ENCODE data around the gene HMMR. TPM values are rescaled to one million over a fixed set of nuclear protein-coding genes. Genes with fewer than 3 reads are reported as not detected.

Gene HMMR
- total and polyA plus RNA-seq, 2 of the 4 experiments (the other 2 are of a cell fraction) = 13.0 to 24.6 TPM

GRCh38 chr5:163505368-163506094 lies 45.1 kb downstream of the HMMR start, which contains the start of gene MAT2B:
Gene MAT2B, plus strand, starts transcription at chr5:163505619. Its CDS starts 68 bp downstream, at chr5:163505687.
- Histone ChIP-seq H2AK5ac (ENCODE audit: low read depth, low read length) (peak within 1 kb of the TSS; percentile 36; the same call in 1 of the 2 replicates), H2BK20ac (ENCODE audit: low read depth, low read length) (peak within 1 kb of the TSS; percentile 14; the same call in 1 of the 2 replicates), H2AK9ac (replicated peaks; ENCODE audit: low read depth, low read length, poor library complexity) (peak within 1 kb of the TSS; percentile 90), H3K9ac (ENCODE audit: low read depth, low read length) (peak within 1 kb of the TSS; percentile 91), H2BK5ac (ENCODE audit: low read depth, low read length, poor library complexity, severe bottlenecking) (peak within 1 kb of the TSS; percentile 88), H3K4me2 (ENCODE audit: low read depth, low read length) (peak within 1 kb of the TSS; percentile 95), H4K5ac (ENCODE audit: low read depth, low read length) (peak within 1 kb of the TSS; percentile 83), H3K4me1 (ENCODE audit: control insufficient read depth, insufficient read depth, low read length) (peaks cover 2% of the 10 kb centered on the region), H3K36me3 (ENCODE audit: control insufficient read depth, insufficient read depth, low read length) (no peaks in the 10 kb centered on the region), H2AFZ (replicated peaks; ENCODE audit: low read length, poor library complexity) (peak within 1 kb of the TSS; percentile 94), H3K27me3 (ENCODE audit: control insufficient read depth, insufficient read depth, low read length) (no peaks in the 10 kb centered on the region), H3K79me1 (ENCODE audit: low read depth in 1 of 2, low read length in 2 of 2) (peaks cover 0 to 16% of the 10 kb centered on the region in 2 experiments; a peak in 2 of 4 replicates), H3K14ac (replicated peaks; ENCODE audit: low read depth, low read length) (peak within 1 kb of the TSS; percentile 90), H4K8ac (ENCODE audit: low read depth in 2 of 2, low read length in 2 of 2) (peak within 1 kb of the TSS; percentile 76 to 78), H3K4ac (ENCODE audit: low read depth, low read length) (peak within 1 kb of the TSS; percentile 89), H3K23ac (ENCODE audit: low read depth, low read length) (peak within 1 kb of the TSS; percentile 80), H4K91ac (ENCODE audit: insufficient read depth, low read depth, low read length) (peak within 1 kb of the TSS; percentile 88), H3K4me3 (ENCODE audit: insufficient read depth, low read depth, low read length) (peak within 1 kb of the TSS; percentile 74), H3K9me3 (ENCODE audit: control insufficient read depth, insufficient read depth, low read length) (no peaks in the 10 kb centered on the region), H2BK15ac (ENCODE audit: low read depth, low read length) (peak within 1 kb of the TSS; percentile 84; the same call in 1 of the 3 replicates), H3K9me1 (ENCODE audit: insufficient read depth, low read length) (no peaks in the 10 kb centered on the region), H4K20me1 (ENCODE audit: insufficient read depth, low read length) (peaks cover 13% of the 10 kb centered on the region; the same call in 1 of the 2 replicates), H3K18ac (ENCODE audit: low read depth, low read length) (peak within 1 kb of the TSS; percentile 77), H3K56ac (ENCODE audit: extremely low read depth, insufficient read depth, low read length) (peak within 1 kb of the TSS; percentile 89), H2BK120ac (ENCODE audit: low read depth, low read length) (peak within 1 kb of the TSS; percentile 68), H3K27ac (ENCODE audit: insufficient read depth, low read length) (peak within 1 kb of the TSS; percentile 85)
- ATAC-seq (ENCODE audit: low read depth) = peak; percentile 92
- dilution Hi-C loops (cut with HindIII; ENCODE audit: low sequenced_read_pairs, unreplicated experiment) = no loop called here
- 0% methylated on average over 17 of the region's 64 CpGs; no CpG with 5 or more reads in 1 of the 2 experiments for whole genome bisulfite sequencing, 2 experiments (ENCODE audit: extremely low coverage in 2 of 2, insufficient read length in 1 of 2)
- intact Hi-C loops (cut with micrococcal nuclease) = no loop called here
- in situ Hi-C loops (cut with MboI; ENCODE audit: low sequenced_read_pairs) = no loop called here
- CTCF ChIA-PET = interaction anchor here (0.6 to 0.7 kb wide), 2 partner anchors 16 to 28 kb away, joined by 3 read pairs; no protein-coding TSS in a partner anchor
- TF ChIP-seq CTCF (conservative IDR thresholded peaks at IDR 0.05; ENCODE audit: low read depth, low read length) (peak; percentile 60), NFE2L2 (IDR thresholded peaks at IDR 0.05; ENCODE audit: low read depth, low read length) (no peak), CHD1 (IDR thresholded peaks at IDR 0.05; ENCODE audit: low read depth, low read length) (no peak), RCOR1 (IDR thresholded peaks at IDR 0.05; ENCODE audit: insufficient replicate concordance, low read length) (no peak), BHLHE40 (IDR thresholded peaks at IDR 0.05; ENCODE audit: low read depth, low read length) (0 out of 2 replicates have a peak, but pooled peaks have one; percentile 23), MXI1 (IDR thresholded peaks at IDR 0.05; ENCODE audit: borderline replicate concordance, low read depth, low read length) (peak; percentile 58; the same call in 1 of the 2 replicates), FOS (IDR thresholded peaks at IDR 0.05; ENCODE audit: low read depth, low read length) (no peak), MAFK (IDR thresholded peaks at IDR 0.05; ENCODE audit: low read depth, low read length) (no peak), RAD21 (IDR thresholded peaks at IDR 0.05; ENCODE audit: low read length) (no peak), MAZ (IDR thresholded peaks at IDR 0.05; ENCODE audit: borderline replicate concordance, low read depth, low read length) (peak; percentile 86), RFX5 (IDR thresholded peaks at IDR 0.05; ENCODE audit: low read depth, low read length) (no peak), POLR2A (IDR thresholded peaks at IDR 0.05; ENCODE audit: low read depth, low read length) (peak; percentile 85)
- TF ChIP-seq, protein P1, sequence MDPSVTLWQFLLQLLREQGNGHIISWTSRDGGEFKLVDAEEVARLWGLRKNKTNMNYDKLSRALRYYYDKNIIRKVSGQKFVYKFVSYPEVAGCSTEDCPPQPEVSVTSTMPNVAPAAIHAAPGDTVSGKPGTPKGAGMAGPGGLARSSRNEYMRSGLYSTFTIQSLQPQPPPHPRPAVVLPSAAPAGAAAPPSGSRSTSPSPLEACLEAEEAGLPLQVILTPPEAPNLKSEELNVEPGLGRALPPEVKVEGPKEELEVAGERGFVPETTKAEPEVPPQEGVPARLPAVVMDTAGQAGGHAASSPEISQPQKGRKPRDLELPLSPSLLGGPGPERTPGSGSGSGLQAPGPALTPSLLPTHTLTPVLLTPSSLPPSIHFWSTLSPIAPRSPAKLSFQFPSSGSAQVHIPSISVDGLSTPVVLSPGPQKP (IDR thresholded peaks at IDR 0.05; ENCODE audit: borderline replicate concordance, low read depth, low read length) = no peak
- TF ChIP-seq, protein P2, sequence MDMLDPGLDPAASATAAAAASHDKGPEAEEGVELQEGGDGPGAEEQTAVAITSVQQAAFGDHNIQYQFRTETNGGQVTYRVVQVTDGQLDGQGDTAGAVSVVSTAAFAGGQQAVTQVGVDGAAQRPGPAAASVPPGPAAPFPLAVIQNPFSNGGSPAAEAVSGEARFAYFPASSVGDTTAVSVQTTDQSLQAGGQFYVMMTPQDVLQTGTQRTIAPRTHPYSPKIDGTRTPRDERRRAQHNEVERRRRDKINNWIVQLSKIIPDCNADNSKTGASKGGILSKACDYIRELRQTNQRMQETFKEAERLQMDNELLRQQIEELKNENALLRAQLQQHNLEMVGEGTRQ (IDR thresholded peaks at IDR 0.05; ENCODE audit: low read depth, low read length) = peak; percentile 32; the same call in 1 of the 2 replicates
- POLR2A ChIA-PET (ENCODE audit: unreplicated experiment) = no interaction called here
- BruUV-seq (replicated peaks) = no TSS peak
- peak; percentile 91 for DNase-seq

Measured in IMR-90 (cell line).